GM23248 (cell line): ENCODE results near the gene TTLL3. TPM values are rescaled to one million over a fixed set of nuclear protein-coding genes. Genes with fewer than 3 reads are reported as not detected.
A peak's percentile ranks its signal among the peaks of the same experiment; 100 is the strongest.

Experiments used
- DNase-seq: peaks from one replicate; pipeline ENCODE4 v3.0.0-alpha.2; 2015
- H2AFZ ChIP-seq: fragments of 200-600 bp; sonication (generic); 2 replicates; pipeline ENCODE4 v1.6.1; 2016; ENCODE audit warnings: antibody characterized with exemption
- H3F3A ChIP-seq: fragments of 200-600 bp; sonication (generic); 2 replicates; pipeline ENCODE4 v1.6.1; 2016; ENCODE audit warnings: mild to moderate bottlenecking, antibody characterized with exemption, mixed run types; ENCODE audit not compliant: insufficient read depth
- H3K27ac ChIP-seq: fragments of 200-600 bp; sonication (generic); 2 replicates; pipeline ENCODE4 v1.5.1; 2016; ENCODE audit warnings: mild to moderate bottlenecking
- H3K27me3 ChIP-seq: fragments of 200-600 bp; sonication (generic); replicated peaks from 2 replicates; pipeline ENCODE4 v1.6.1; 2016; ENCODE audit warnings: mild to moderate bottlenecking; ENCODE audit not compliant: insufficient read depth
- H3K36me3 ChIP-seq: fragments of 200-600 bp; sonication (generic); 2 replicates; pipeline ENCODE4 v1.6.1; 2016; ENCODE audit warnings: low read depth, mild to moderate bottlenecking
- H3K4me1 ChIP-seq: fragments of 200-600 bp; sonication (generic); 2 replicates; pipeline ENCODE4 v1.6.1; 2016; ENCODE audit warnings: mild to moderate bottlenecking; ENCODE audit not compliant: insufficient read depth
- H3K4me2 ChIP-seq: fragments of 200-600 bp; sonication (generic); one replicate; pipeline ENCODE4 v1.6.1; 2016; ENCODE audit warnings: mild to moderate bottlenecking; ENCODE audit not compliant: unreplicated experiment
- H3K4me3 ChIP-seq: fragments of 200-600 bp; sonication (generic); 2 replicates; pipeline ENCODE4 v1.5.1; 2016; ENCODE audit warnings: mild to moderate bottlenecking
- H3K79me2 ChIP-seq: fragments of 200-600 bp; sonication (generic); 2 replicates; pipeline ENCODE4 v1.6.1; 2016; ENCODE audit warnings: mild to moderate bottlenecking; ENCODE audit not compliant: insufficient read depth
- H3K9ac ChIP-seq: fragments of 200-600 bp; sonication (generic); 2 replicates; pipeline ENCODE4 v1.6.1; 2016; ENCODE audit warnings: mild to moderate bottlenecking
- H3K9me2 ChIP-seq: fragments of 200-600 bp; sonication (generic); 2 replicates; pipeline ENCODE4 v1.6.1; 2016; ENCODE audit warnings: mixed run types, mild to moderate bottlenecking, moderate library complexity; ENCODE audit not compliant: insufficient read depth
- H3K9me3 ChIP-seq: fragments of 200-600 bp; sonication (generic); one replicate; pipeline ENCODE4 v1.6.1; 2017; ENCODE audit warnings: low read depth
- H4K20me1 ChIP-seq: fragments of 200-600 bp; sonication (generic); 2 replicates; pipeline ENCODE4 v1.6.0; 2016; ENCODE audit not compliant: insufficient read depth
- EZH2 ChIP-seq: fragments of 200-600 bp; sonication (generic); IDR thresholded peaks from 2 replicates; pipeline ENCODE4 v1.6.1; 2018; ENCODE audit warnings: antibody characterized with exemption, mild to moderate bottlenecking; ENCODE audit not compliant: insufficient read depth, poor library complexity, severe bottlenecking
- EZH2phosphoT487 ChIP-seq: fragments of 200-600 bp; sonication (generic); IDR thresholded peaks from 2 replicates; pipeline ENCODE4 v1.6.1; 2018; ENCODE audit warnings: antibody characterized with exemption, moderate library complexity, mild to moderate bottlenecking, low read depth; ENCODE audit not compliant: insufficient read depth
- WGBS, 2 experiments: methylation state at CpG; one replicate each; pipeline ENCODE4 v1.1.6; 2015 to 2017; ENCODE audit warnings: low lambda C conversion rate in 2 of 2, low coverage in 1 of 2; ENCODE audit errors: missing lambda C conversion rate in 2 of 2; 5-methylcytosine and 5-hydroxymethylcytosine counted together
- in situ Hi-C: fragments of 300-500 bp; cut with MboI; formaldehyde crosslinking; loops from 2 replicates; pipeline ENCODE4 v1.15.0; 2020
- polyA plus RNA-seq: library from polyadenylated mRNA; unstranded; fragments of >200 nt; fragmentation: Nextera tagmentation; extraction: Ambion mirVana; gene quantifications from 2 replicates; pipeline ENCODE4 v1.2.1, GENCODE V29; 2016
- total RNA-seq: library from RNA; depleted of rRNA; stranded (reverse); fragments of >200 nt; shearing (Covaris generic); gene quantifications from 2 replicates; pipeline ENCODE4 v1.2.3, GENCODE V29; 2014; rRNA removed

The TTLL3 gene
- total and polyA plus RNA-seq, 2 experiments from 2014 or later: 26.9 to 30.3 TPM

GRCh38 chr3:9883706-9884554 lies 73.9 kb downstream of the TTLL3 start:
- H3K79me2 ChIP-seq: no peaks in the 10 kb centered on the region
- 46 to 48% methylated on average over 7 of the region's 7 CpGs for WGBS, 2 experiments
- no peaks in the 10 kb centered on the region for H3K9me2 ChIP-seq
- TF ChIP-seq EZH2: no peak
- TF ChIP-seq EZH2phosphoT487: no peak
- H3K27me3 ChIP-seq: no peaks in the 10 kb centered on the region
- in situ Hi-C loops: no loop called here
- H3K36me3 ChIP-seq: no peaks in the 10 kb centered on the region
- H4K20me1 ChIP-seq: no peaks in the 10 kb centered on the region
- peak overlapping the region; percentile 77 for H3K27ac ChIP-seq
- no peaks in the 10 kb centered on the region for H3K9me3 ChIP-seq
- H2AFZ ChIP-seq: peak overlapping the region; percentile 43
- H3K4me1 ChIP-seq: peaks cover 15% of the 10 kb centered on the region
- peaks cover 15% of the 10 kb centered on the region for H3F3A ChIP-seq
- H3K4me3 ChIP-seq: peak overlapping the region; percentile 22; the same call in 1 of the 2 replicates
- peak overlapping the region; percentile 74 for H3K4me2 ChIP-seq
- H3K9ac ChIP-seq: peak overlapping the region; percentile 40
- peak; percentile 82 for DNase-seq

GRCh38 chr3:9884555-9885165 lies 74.6 kb downstream of the TTLL3 start:
- Histone ChIP-seq H3K27me3 (no peaks in the 10 kb centered on the region), H3K9me3 (no peaks in the 10 kb centered on the region), H3K4me1 (peaks cover 15% of the 10 kb centered on the region), H3K9ac (peak overlapping the region; percentile 40), H3K4me3 (peak overlapping the region; percentile 22; the same call in 1 of the 2 replicates), H3K27ac (peak overlapping the region; percentile 77), H2AFZ (peak overlapping the region; percentile 43), H3K4me2 (peak overlapping the region; percentile 74), H3K79me2 (no peaks in the 10 kb centered on the region), H3K9me2 (no peaks in the 10 kb centered on the region), H3F3A (peaks cover 15% of the 10 kb centered on the region), H4K20me1 (no peaks in the 10 kb centered on the region), H3K36me3 (no peaks in the 10 kb centered on the region)
- in situ Hi-C loops: no loop called here
- 15 to 16% methylated on average over 11 of the region's 11 CpGs for WGBS, 2 experiments
- no peak for TF ChIP-seq EZH2phosphoT487
- no peak for TF ChIP-seq EZH2
- DNase-seq: peak; percentile 89

Other genes with a start within 250 kb of the TTLL3 start
- gene MTMR14, start 160.8 kb upstream of the TTLL3 start, total RNA-seq: 25.7 and 31.0 TPM in 2 replicates
- 22.9 and 24.0 TPM in 2 replicates for gene MTMR14, start 160.8 kb upstream of the TTLL3 start, polyA plus RNA-seq
- gene CPNE9, start 106.4 kb upstream of the TTLL3 start, total RNA-seq: not detected in 2 replicates
- gene CPNE9, start 106.4 kb upstream of the TTLL3 start, polyA plus RNA-seq: not detected in 2 replicates
- 16.3 and 18.3 TPM in 2 replicates for gene BRPF1, start 78.5 kb upstream of the TTLL3 start, total RNA-seq
- gene BRPF1, start 78.5 kb upstream of the TTLL3 start, polyA plus RNA-seq: 7.3 and 10.4 TPM in 2 replicates
- 18.0 and 36.5 TPM in 2 replicates for gene OGG1, start 60.3 kb upstream of the TTLL3 start, total RNA-seq
- gene OGG1, start 60.3 kb upstream of the TTLL3 start, polyA plus RNA-seq: 23.0 and 24.6 TPM in 2 replicates
- 26.9 and 30.6 TPM in 2 replicates for gene CAMK1, start 40.3 kb upstream of the TTLL3 start, total RNA-seq
- 27.7 and 28.3 TPM in 2 replicates for gene CAMK1, start 40.3 kb upstream of the TTLL3 start, polyA plus RNA-seq
- 131 and 135 TPM in 2 replicates for gene TADA3, start 17.8 kb upstream of the TTLL3 start, total RNA-seq
- gene TADA3, start 17.8 kb upstream of the TTLL3 start, polyA plus RNA-seq: 85.1 and 87.7 TPM in 2 replicates
- gene ARPC4, start 17.2 kb upstream of the TTLL3 start, total RNA-seq: 315 and 325 TPM in 2 replicates
- 182 and 190 TPM in 2 replicates for gene ARPC4, start 17.2 kb upstream of the TTLL3 start, polyA plus RNA-seq
- gene RPUSD3, start 33.7 kb downstream of the TTLL3 start, total RNA-seq: 32.6 and 39.8 TPM in 2 replicates
- 37.4 and 38.3 TPM in 2 replicates for gene RPUSD3, start 33.7 kb downstream of the TTLL3 start, polyA plus RNA-seq
- not detected in 2 replicates for gene CIDEC, start 70.0 kb downstream of the TTLL3 start, total RNA-seq
- not detected in 2 replicates for gene CIDEC, start 70.0 kb downstream of the TTLL3 start, polyA plus RNA-seq
- 32.9 and 35.7 TPM in 2 replicates for gene JAGN1, start 80.3 kb downstream of the TTLL3 start, total RNA-seq
- 45.3 and 46.8 TPM in 2 replicates for gene JAGN1, start 80.3 kb downstream of the TTLL3 start, polyA plus RNA-seq
- gene IL17RE, start 92.6 kb downstream of the TTLL3 start, total RNA-seq: 0.51 and 5.5 TPM in 2 replicates
- 0.24 and 0.27 TPM in 2 replicates for gene IL17RE, start 92.6 kb downstream of the TTLL3 start, polyA plus RNA-seq
- 41.8 and 49.4 TPM in 2 replicates for gene IL17RC, start 106.8 kb downstream of the TTLL3 start, total RNA-seq
- 20.5 and 25.3 TPM in 2 replicates for gene IL17RC, start 106.8 kb downstream of the TTLL3 start, polyA plus RNA-seq
- 18.2 and 29.5 TPM in 2 replicates for gene CRELD1, start 123.6 kb downstream of the TTLL3 start, total RNA-seq
- gene CRELD1, start 123.6 kb downstream of the TTLL3 start, polyA plus RNA-seq: 19.2 and 19.9 TPM in 2 replicates
- gene PRRT3, start 142.1 kb downstream of the TTLL3 start, total RNA-seq: 2.9 and 7.5 TPM in 2 replicates
- gene PRRT3, start 142.1 kb downstream of the TTLL3 start, polyA plus RNA-seq: 4.3 and 4.5 TPM in 2 replicates
- gene EMC3, start 176.6 kb downstream of the TTLL3 start, total RNA-seq: 44.3 and 130 TPM in 2 replicates
- gene EMC3, start 176.6 kb downstream of the TTLL3 start, polyA plus RNA-seq: 139 and 154 TPM in 2 replicates
- 6.1 and 7.0 TPM in 2 replicates for gene FANCD2, start 216.2 kb downstream of the TTLL3 start, total RNA-seq
- gene FANCD2, start 216.2 kb downstream of the TTLL3 start, polyA plus RNA-seq: 3.8 and 4.4 TPM in 2 replicates